HepG2 (cell line): ENCODE measurements around the gene ATP6V1G2. TPM values are rescaled to one million over a fixed set of nuclear protein-coding genes. Genes with fewer than 3 reads are reported as not detected.

Experiments used
- FOXC1 ChIP-seq: sonication (generic); formaldehyde crosslinking; IDR thresholded peaks from 2 replicates; pipeline ENCODE4 v1.8.0; 2022; ENCODE audit warnings: mild to moderate bottlenecking, missing genetic modification reagents, borderline replicate concordance
- FUBP1 ChIP-seq: sonication (generic); formaldehyde crosslinking; IDR thresholded peaks from 2 replicates; pipeline ENCODE4 v1.5.1; 2020; ENCODE audit warnings: missing genetic modification reagents, mild to moderate bottlenecking, borderline replicate concordance
- KIAA2018 ChIP-seq: sonication (generic); formaldehyde crosslinking; IDR thresholded peaks from 2 replicates; pipeline ENCODE4 v1.5.0; 2020; ENCODE audit warnings: mild to moderate bottlenecking, missing genetic modification reagents, borderline replicate concordance
- REST ChIP-seq, 2 experiments: IDR thresholded peaks; 2 replicates each; pipeline ENCODE4 v1.6.1; 2011 to 2012; ENCODE audit warnings: low read length in 2 of 2, borderline replicate concordance in 1 of 2, low read depth in 1 of 2, mild to moderate bottlenecking in 1 of 2, moderate library complexity in 1 of 2
- TFAP4 ChIP-seq: sonication (generic); IDR thresholded peaks from 2 replicates; pipeline ENCODE4 v1.6.1; 2016; ENCODE audit warnings: low read depth, borderline replicate concordance
- ZBTB25 ChIP-seq: IDR thresholded peaks from 2 replicates; pipeline ENCODE4 v1.6.1; 2018; ENCODE audit warnings: missing genetic modification reagents
- ZNF326 ChIP-seq: sonication (generic); formaldehyde crosslinking; IDR thresholded peaks from 2 replicates; pipeline ENCODE4 v1.4.0; 2020; ENCODE audit warnings: missing genetic modification reagents, borderline replicate concordance
- ZNF766 ChIP-seq: sonication (generic); formaldehyde crosslinking; IDR thresholded peaks from 2 replicates; pipeline ENCODE4 v1.5.0; 2020; ENCODE audit warnings: missing genetic modification reagents, borderline replicate concordance
- polyA plus RNA-seq, 8 experiments: library from polyadenylated mRNA; depleted of rRNA in 3 of 8; stranded (reverse) in 7 of 8; unstranded in 1 of 8; fragments of >200 nt; fragmentation: Illumina TruSeq in 4 of 8; extraction: Trizol in 4 of 8; gene quantifications; 2 replicates each; pipeline versions ENCODE4 v1.2.1 to v1.2.3, GENCODE V29; 2011 to 2016; ENCODE audit warnings: low read depth in 4 of 8, missing spikeins in 1 of 8, mixed read lengths in 1 of 8; ENCODE audit not compliant: insufficient read depth in 1 of 8
- total RNA-seq, 5 experiments: library from RNA; depleted of rRNA; stranded (reverse); fragments of >200 nt; fragmentation: Illumina TruSeq; extraction: Trizol; gene quantifications; 2 replicates each; pipeline ENCODE4 v1.2.3, GENCODE V29; 2016; ENCODE audit warnings: low read depth in 1 of 5

ATP6V1G2 gene
- total and polyA plus RNA-seq, 2 of the 13 experiments (the other 11 are each of a cell fraction or from before 2014, with no cell fraction given) = 0.27 to 0.83 TPM

- peak; percentile 65 for TF ChIP-seq ZBTB25 (CRISPR knock-in tag)
- peak; percentile 81 for TF ChIP-seq ZNF766 (CRISPR knock-in tag)
- no peak; the same call in 1 of the 2 replicates for TF ChIP-seq TFAP4
- peak; percentile 99 for TF ChIP-seq FOXC1
- 0 out of 2 replicates have a peak, but pooled peaks have one; percentile 89 for TF ChIP-seq FUBP1 (CRISPR knock-in tag)
- TF ChIP-seq ZNF326 (CRISPR knock-in tag) = no peak
- TF ChIP-seq REST (IDR thresholded peaks at IDR 0.05; ENCODE audit: borderline replicate concordance in 1 of 2, low read depth in 1 of 2, low read length in 2 of 2) = peak in 1 of 2 experiments; percentile 84; a peak in 1 of 4 replicates
- no peak for TF ChIP-seq KIAA2018
These were observed 4.5 kb downstream of the ATP6V1G2 start, which contains the start of gene DDX39B (continued) for GRCh38 chr6:31541658-31542521.
